Measurements from ENCODE around the gene SARNP.
"Not testable (repeated sequence)": the region's sequence is repeated elsewhere in the genome, so short reads cannot be mapped to it uniquely, and the experiment has no call there.

The SARNP gene, protein sequence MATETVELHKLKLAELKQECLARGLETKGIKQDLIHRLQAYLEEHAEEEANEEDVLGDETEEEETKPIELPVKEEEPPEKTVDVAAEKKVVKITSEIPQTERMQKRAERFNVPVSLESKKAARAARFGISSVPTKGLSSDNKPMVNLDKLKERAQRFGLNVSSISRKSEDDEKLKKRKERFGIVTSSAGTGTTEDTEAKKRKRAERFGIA

DNA sequence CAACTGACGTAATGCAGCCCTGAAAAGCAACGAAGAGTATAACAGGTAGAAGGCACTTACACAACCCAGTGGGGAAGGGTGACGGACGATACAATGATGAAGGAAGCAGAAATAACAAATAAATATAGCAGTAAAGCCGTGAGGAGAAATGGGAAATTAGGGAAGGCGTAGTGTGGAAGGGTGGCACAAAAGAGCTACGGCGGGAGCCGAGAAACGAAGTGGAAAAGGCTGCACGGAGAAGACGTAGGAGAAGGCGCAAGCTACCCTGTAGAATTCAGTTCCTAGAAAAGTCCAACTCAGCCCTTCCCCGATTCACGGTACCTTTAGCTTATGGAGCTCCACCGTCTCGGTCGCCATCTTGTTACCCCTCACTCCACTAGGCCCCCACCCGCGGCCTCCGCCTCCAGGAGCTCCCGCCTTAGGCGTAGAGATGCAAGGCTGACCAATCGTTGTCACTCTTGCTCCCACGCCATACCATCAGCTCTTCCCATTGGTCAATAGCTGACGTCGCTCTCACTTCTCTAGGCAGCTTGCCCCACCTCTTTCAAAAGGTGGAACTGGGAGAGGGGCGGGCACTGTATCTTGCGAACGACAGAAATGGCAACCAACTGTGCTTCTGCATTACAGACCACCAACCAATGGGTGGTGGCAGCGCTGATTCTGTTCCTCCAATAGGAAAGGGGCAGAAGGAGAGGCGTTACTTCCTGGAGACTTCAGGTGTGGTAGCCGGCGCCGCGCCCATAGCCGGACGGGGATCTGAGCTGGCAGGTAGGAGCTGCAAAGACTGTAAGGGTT, at the start of gene SARNP, which contains the start of gene ORMDL2:
Gene SARNP (minus strand): TSS at position 380 of the 795 bp plus-strand sequence. CDS start 23 bp downstream, at position 357.
Gene ORMDL2 (plus strand): TSS at position 697 of the 795 bp plus-strand sequence. CDS start 959 bp downstream, outside the sequence.
- TF ChIP-seq, protein P1, sequence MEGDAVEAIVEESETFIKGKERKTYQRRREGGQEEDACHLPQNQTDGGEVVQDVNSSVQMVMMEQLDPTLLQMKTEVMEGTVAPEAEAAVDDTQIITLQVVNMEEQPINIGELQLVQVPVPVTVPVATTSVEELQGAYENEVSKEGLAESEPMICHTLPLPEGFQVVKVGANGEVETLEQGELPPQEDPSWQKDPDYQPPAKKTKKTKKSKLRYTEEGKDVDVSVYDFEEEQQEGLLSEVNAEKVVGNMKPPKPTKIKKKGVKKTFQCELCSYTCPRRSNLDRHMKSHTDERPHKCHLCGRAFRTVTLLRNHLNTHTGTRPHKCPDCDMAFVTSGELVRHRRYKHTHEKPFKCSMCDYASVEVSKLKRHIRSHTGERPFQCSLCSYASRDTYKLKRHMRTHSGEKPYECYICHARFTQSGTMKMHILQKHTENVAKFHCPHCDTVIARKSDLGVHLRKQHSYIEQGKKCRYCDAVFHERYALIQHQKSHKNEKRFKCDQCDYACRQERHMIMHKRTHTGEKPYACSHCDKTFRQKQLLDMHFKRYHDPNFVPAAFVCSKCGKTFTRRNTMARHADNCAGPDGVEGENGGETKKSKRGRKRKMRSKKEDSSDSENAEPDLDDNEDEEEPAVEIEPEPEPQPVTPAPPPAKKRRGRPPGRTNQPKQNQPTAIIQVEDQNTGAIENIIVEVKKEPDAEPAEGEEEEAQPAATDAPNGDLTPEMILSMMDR (IDR thresholded peaks at IDR 0.05; ENCODE audit: low read length, missing control alignments) = no peak
- peak within 1 kb of the TSS; percentile 90 for H3K4me3 ChIP-seq (replicated peaks; ENCODE audit: low read depth, low read length)
- DNase-seq (ENCODE audit: low read depth) = peak; percentile 100

DNA sequence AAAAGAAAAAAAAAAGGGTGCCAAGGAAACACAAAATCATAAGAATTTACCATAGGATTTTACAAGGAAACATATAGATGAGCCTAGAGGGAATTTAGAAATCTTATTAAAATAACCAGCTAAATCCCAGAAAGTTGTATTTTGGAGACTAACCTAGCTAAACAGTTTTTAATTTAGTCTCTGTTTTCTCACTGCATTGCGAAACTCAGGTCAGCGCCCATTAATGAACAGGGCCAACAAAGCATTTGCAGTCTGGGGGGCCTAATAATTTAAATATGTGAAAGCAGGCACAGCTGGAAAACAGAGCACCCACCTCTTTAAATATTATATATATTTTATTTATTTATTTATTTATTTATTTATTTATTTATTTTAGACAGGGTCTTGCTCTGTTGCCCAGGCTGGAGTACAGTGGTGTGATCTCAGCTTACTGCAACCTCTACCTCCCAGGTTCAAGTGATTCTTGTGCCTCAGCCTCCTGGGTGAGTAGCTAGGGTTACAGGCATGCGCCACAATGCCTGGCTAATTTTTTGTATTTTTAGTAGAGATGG, 49.0 kb upstream of the SARNP start:
- H3K4me3 ChIP-seq (replicated peaks; ENCODE audit: low read depth, low read length); DNase-seq (ENCODE audit: low read depth): not testable (repeated sequence)

DNA sequence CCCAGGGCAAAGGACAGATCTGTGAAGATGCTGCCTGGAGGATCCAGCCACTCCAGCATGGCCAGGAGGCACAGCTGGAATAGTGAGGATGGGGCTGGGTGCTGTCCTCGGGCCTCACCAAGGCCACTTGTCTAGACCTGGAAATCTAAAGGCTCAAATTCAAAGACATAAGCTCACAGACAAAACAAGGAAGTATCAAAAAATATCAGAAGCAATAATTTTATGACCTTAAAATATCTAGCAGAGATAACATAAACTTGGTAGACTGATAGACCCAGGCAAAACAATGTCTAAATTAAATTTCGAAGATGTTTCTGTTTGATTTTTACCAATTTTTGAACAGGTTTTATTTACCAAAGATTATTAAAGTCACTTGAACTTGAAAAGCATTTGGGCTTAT, 47.8 kb upstream of the SARNP start:
- DNase-seq (ENCODE audit: low read depth) = no peak
- TF ChIP-seq, protein P1 (IDR thresholded peaks at IDR 0.05; ENCODE audit: low read length, missing control alignments) = no peak
- no peak overlapping the region for H3K4me3 ChIP-seq (replicated peaks; ENCODE audit: low read depth, low read length)

DNA sequence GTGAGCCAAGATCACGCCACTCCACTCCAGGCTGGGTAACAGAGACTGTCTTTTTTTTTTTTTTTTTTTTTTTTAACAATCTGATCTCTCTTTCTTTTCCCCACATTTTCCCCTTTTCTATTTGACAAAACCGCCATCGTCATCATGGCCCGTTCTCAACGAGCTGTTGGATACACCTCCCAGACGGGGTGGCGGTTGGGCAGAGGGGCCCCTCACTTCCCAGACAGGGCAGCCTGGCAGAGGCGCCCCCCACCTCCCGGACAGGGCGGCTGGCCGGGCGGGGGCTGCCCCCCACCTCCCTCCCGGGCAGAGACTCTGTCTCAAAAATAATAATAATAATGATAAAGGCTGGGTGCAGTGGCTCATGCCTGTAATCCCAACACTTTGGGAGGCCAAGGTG, 45.4 kb upstream of the SARNP start:
- DNase-seq (ENCODE audit: low read depth); H3K4me3 ChIP-seq (replicated peaks; ENCODE audit: low read depth, low read length): not testable (repeated sequence)

DNA sequence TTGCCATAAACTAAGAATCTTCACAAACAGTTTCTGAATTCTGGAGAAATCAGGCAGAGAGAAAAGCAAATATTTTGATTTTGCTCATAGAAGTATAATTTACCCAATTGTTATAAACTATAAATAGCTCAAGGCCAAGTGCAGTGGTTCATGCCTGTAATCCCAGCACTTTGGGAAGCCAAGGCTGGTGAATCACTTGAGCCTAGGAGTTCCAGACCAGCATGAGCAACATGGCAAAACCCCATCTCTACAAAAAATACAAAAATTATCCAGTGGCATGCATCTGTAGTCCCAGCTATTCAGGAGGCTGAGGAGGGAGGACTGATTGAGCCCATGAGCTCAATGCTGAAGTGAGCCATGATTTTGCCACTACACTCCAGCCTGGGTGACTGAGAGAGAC, 44.8 kb upstream of the SARNP start:
- H3K4me3 ChIP-seq (replicated peaks; ENCODE audit: low read depth, low read length) = no peak overlapping the region
- TF ChIP-seq, protein P1 (IDR thresholded peaks at IDR 0.05; ENCODE audit: low read length, missing control alignments) = no peak
- no peak for DNase-seq (ENCODE audit: low read depth)

DNA sequence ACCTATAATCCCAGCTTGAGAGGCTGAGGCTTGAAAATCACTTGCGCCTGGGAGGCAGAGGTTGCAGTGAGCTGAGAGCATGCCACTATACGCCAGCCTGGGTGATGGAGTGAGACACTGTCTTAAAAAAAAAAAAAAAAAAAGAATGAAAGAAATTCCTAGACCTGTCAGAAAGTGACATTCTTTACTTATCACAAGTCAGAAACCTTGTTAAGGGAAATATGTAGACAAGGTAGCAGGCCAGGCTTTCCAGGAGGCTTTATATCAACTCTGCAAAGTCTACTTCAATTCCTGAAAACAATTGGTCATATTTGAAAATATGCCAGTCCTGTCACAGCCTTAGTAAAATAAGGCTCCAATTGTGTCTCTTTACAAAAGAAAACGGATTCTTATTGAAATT, 44.3 kb upstream of the SARNP start:
- TF ChIP-seq, protein P1 (IDR thresholded peaks at IDR 0.05; ENCODE audit: low read length, missing control alignments) = no peak
- H3K4me3 ChIP-seq (replicated peaks; ENCODE audit: low read depth, low read length) = no peak overlapping the region
- no peak for DNase-seq (ENCODE audit: low read depth)

DNA sequence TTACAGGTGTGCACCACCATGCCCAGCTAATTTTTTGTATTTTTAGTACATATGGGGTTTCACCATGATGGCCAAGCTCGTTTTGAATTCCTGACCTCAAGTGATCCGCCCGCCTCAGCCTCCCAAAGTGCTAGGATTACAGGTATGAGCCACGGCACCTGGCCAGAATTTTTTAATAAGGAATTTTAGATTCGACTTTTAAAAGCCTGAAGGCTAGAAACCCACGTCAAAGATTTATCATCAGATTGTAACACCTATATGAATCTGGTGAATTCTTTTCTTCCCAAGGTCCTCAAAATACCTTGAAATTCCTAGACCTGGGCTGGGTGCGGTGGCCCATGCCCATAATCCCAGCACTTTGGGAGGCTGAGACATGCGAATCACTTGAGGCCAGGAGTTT, 43.9 kb upstream of the SARNP start:
- TF ChIP-seq, protein P1 (IDR thresholded peaks at IDR 0.05; ENCODE audit: low read length, missing control alignments) = no peak
- H3K4me3 ChIP-seq (replicated peaks; ENCODE audit: low read depth, low read length) = no peak overlapping the region
- no peak for DNase-seq (ENCODE audit: low read depth)

Measured in fibroblast of pulmonary artery (primary cell).